ENCODE measurements around the gene FCN3. TPM values are rescaled to one million over a fixed set of nuclear protein-coding genes. Genes with fewer than 3 reads are reported as not detected.

FCN3 gene
- total RNA-seq, 1 donor from 2014 or later = not detected

- no peak for DNase-seq (ENCODE audit: low spot score)
- intact Hi-C loops (cut with micrococcal nuclease) = no loop called here
- no peaks in the 10 kb centered on the region for H3K9me3 Mint-ChIP-seq
- peaks cover 44% of the 10 kb centered on the region for H3K4me1 Mint-ChIP-seq (ENCODE audit: low read depth)
- no peak overlapping the region for H3K27ac Mint-ChIP-seq
- no peak overlapping the region for H3K4me3 Mint-ChIP-seq (ENCODE audit: low read depth)
- peaks cover 18% of the 10 kb centered on the region for H3K36me3 Mint-ChIP-seq (ENCODE audit: low read depth)
- no peaks in the 10 kb centered on the region for H3K27me3 Mint-ChIP-seq (ENCODE audit: low read depth)
Measured at GRCh38 chr1:27345272-27345671, 29.4 kb downstream of the FCN3 start.

DNA sequence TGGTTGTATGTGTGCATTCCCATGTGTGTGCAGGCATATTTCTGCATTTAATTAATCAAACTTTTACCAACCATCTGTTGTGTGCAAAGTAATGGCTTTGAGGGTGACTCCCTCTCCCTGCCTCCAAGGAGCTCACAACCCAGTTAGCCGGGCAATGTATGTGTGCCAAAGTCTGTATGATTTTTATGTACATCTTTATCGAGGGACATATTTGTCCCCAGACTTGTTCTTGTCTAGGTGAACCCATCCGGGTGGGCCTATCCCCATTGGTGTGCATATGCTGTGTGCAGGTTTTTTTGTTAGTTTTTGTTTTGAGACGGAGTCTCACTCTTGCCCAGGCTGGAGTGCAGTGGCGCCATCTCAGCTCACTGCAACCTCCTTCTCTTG lies 31.0 kb downstream of the FCN3 start:
- Mint-ChIP-seq H3K9me3 (no peaks in the 10 kb centered on the region), H3K36me3 (ENCODE audit: low read depth) (peaks cover 15% of the 10 kb centered on the region), H3K4me1 (ENCODE audit: low read depth) (peaks cover 50% of the 10 kb centered on the region), H3K27ac (peak overlapping the region; percentile 87), H3K4me3 (ENCODE audit: low read depth) (peak overlapping the region; percentile 84), H3K27me3 (ENCODE audit: low read depth) (no peaks in the 10 kb centered on the region)
- DNase-seq (ENCODE audit: low spot score) = no peak
- intact Hi-C loops (cut with micrococcal nuclease) = loop anchor here (1.0 to 2.0 kb wide), 2 partner anchors 14 to 21 kb away; no protein-coding TSS in a partner anchor

GRCh38 chr1:27342778-27343638 lies 31.6 kb downstream of the FCN3 start:
- Mint-ChIP-seq H3K27ac (peak overlapping the region; percentile 87), H3K4me1 (ENCODE audit: low read depth) (peaks cover 49% of the 10 kb centered on the region), H3K4me3 (ENCODE audit: low read depth) (peak overlapping the region; percentile 84), H3K36me3 (ENCODE audit: low read depth) (peaks cover 15% of the 10 kb centered on the region), H3K9me3 (no peaks in the 10 kb centered on the region), H3K27me3 (ENCODE audit: low read depth) (no peaks in the 10 kb centered on the region)
- intact Hi-C loops (cut with micrococcal nuclease) = loop anchor here (1.0 to 2.0 kb wide), 2 partner anchors 14 to 22 kb away; no protein-coding TSS in a partner anchor
- DNase-seq (ENCODE audit: low spot score) = peak; percentile 70

DNA sequence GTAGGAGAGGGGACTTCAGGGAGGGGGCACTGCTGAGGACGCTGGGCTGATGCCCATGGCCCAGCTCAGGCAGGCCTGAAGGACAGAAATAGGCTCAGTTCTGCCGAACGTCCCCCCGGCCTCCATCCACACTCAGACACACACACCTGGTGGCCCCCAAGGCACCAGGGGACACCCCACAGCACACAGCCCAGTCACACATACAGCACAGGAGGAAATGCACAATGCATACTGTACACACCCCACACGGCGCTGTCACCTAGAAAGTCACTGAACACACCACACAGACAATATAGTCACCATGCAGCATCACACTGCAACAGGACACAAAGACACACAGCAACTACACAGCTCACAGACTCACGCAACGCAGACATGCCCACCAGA lies 32.2 kb downstream of the FCN3 start:
- H3K4me3 Mint-ChIP-seq (ENCODE audit: low read depth) = peak overlapping the region; percentile 84
- no peak for DNase-seq (ENCODE audit: low spot score)
- H3K36me3 Mint-ChIP-seq (ENCODE audit: low read depth) = peaks cover 11% of the 10 kb centered on the region
- no peaks in the 10 kb centered on the region for H3K9me3 Mint-ChIP-seq
- peak overlapping the region; percentile 87 for H3K27ac Mint-ChIP-seq
- H3K4me1 Mint-ChIP-seq (ENCODE audit: low read depth) = peaks cover 45% of the 10 kb centered on the region
- no peaks in the 10 kb centered on the region for H3K27me3 Mint-ChIP-seq (ENCODE audit: low read depth)
- intact Hi-C loops (cut with micrococcal nuclease) = loop anchor here (2.0 kb wide), 1 partner anchor 22 kb away; no protein-coding TSS in a partner anchor

DNA sequence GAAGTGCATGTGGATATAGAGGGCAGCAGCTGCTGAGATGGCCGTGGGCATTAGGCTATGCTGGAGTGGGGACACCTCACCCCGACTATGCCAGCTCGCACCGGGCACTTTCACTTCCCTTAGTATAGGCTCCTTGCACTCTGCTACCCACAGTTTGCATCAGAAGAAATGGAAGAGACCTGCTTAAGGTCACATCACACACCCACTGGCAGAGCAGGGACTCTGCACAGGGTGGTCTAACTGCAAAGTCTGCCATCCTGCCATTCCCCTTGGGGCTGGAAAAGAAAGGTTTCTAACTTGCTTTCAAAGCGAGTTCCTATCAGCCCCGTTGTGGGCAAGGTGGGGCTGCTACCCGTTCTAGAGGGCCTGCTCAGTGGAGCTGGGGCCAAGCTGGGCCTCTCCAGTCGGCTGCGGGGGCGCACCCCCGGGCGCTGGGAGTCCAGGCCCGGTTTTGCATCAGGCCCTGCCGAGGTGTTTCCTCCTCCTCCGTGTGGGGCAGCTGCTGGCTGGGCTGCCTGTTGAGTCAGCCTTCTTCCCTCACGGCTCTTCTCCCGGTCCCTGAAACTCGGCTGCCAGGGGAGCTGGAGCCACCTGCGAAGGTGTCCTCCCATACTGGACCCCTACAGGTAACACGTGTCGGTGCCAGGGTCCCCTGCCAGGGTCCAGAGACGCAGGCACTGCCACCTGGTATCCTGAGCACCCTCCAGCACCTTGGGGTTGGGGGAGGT lies 32.9 kb downstream of the FCN3 start, which contains the start of gene SYTL1:
Gene SYTL1 (plus strand): TSS at position 498 of the 728 bp plus-strand sequence. CDS start 3,313 bp downstream, outside the sequence.
- intact Hi-C loops (cut with micrococcal nuclease) = loop anchor here (1.0 to 2.0 kb wide), 3 partner anchors 8 to 23 kb away; partner anchors contain the start of gene TMEM222
- Mint-ChIP-seq H3K4me3 (ENCODE audit: low read depth) (peak within 1 kb of the TSS; percentile 84), H3K36me3 (ENCODE audit: low read depth) (peaks cover 12% of the 10 kb centered on the region), H3K4me1 (ENCODE audit: low read depth) (peaks cover 45% of the 10 kb centered on the region), H3K27ac (peak within 1 kb of the TSS; percentile 87), H3K9me3 (no peaks in the 10 kb centered on the region), H3K27me3 (ENCODE audit: low read depth) (no peaks in the 10 kb centered on the region)
- peak; percentile 62 for DNase-seq (ENCODE audit: low spot score)

DNA sequence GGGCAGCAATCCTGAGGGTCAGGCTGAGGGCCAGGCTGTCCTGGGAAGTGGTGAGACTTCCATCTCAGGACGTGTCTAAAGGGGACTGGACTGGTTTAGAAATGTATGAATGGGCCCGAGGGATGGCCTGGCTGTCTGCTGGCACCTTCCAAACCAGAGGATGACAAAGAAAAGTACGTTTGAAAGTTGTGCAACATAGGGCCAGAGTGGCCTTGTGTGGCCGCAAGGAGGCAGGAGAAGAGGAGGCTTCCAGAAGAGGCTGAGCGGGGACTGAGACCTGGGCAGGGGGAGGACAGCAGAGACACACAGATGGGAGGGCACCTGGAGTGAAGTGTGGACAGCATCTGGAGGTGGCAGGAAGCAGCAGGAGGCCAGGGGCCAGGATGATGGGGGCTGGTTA lies 35.4 kb downstream of the FCN3 start:
- Mint-ChIP-seq H3K4me1 (ENCODE audit: low read depth) (peaks cover 40% of the 10 kb centered on the region), H3K27ac (peak overlapping the region; percentile 60), H3K4me3 (ENCODE audit: low read depth) (no peak overlapping the region), H3K9me3 (no peaks in the 10 kb centered on the region), H3K36me3 (ENCODE audit: low read depth) (peaks cover 20% of the 10 kb centered on the region), H3K27me3 (ENCODE audit: low read depth) (no peaks in the 10 kb centered on the region)
- intact Hi-C loops (cut with micrococcal nuclease) = no loop called here
- DNase-seq (ENCODE audit: low spot score) = no peak

GRCh38 chr1:27338751-27339150 lies 35.9 kb downstream of the FCN3 start:
- Mint-ChIP-seq H3K27me3 (ENCODE audit: low read depth) (no peaks in the 10 kb centered on the region), H3K36me3 (ENCODE audit: low read depth) (peaks cover 25% of the 10 kb centered on the region), H3K4me1 (ENCODE audit: low read depth) (peaks cover 38% of the 10 kb centered on the region), H3K27ac (peak overlapping the region; percentile 60), H3K9me3 (no peaks in the 10 kb centered on the region), H3K4me3 (ENCODE audit: low read depth) (no peak overlapping the region)
- no peak for DNase-seq (ENCODE audit: low spot score)
- intact Hi-C loops (cut with micrococcal nuclease) = no loop called here

DNA sequence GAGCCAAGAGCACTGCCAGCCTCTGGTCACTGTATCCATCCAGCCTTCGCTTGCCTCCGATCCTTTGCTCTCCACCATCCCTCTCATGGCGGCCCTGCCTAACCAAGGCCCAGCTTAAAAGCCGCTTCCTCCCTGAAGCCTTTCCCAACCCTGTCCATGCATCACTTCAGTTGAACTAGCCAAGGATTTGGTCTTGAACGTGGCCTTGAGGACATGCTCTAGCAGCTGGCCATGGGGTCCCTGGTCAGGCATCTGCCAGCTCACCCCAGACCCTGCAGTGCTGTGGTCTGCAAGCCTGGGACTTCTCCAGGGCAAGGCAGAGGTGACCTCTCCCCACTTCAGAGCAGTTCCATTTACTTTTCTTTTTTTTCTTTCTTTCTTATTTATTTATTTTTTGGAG lies 37.9 kb downstream of the FCN3 start:
- Mint-ChIP-seq H3K36me3 (ENCODE audit: low read depth) (peaks cover 39% of the 10 kb centered on the region), H3K27me3 (ENCODE audit: low read depth) (no peaks in the 10 kb centered on the region), H3K4me1 (ENCODE audit: low read depth) (peaks cover 19% of the 10 kb centered on the region), H3K27ac (no peak overlapping the region), H3K4me3 (ENCODE audit: low read depth) (no peak overlapping the region), H3K9me3 (no peaks in the 10 kb centered on the region)
- intact Hi-C loops (cut with micrococcal nuclease) = no loop called here
- DNase-seq (ENCODE audit: low spot score) = no peak

GRCh38 chr1:27335506-27336422 lies 38.9 kb downstream of the FCN3 start:
- Mint-ChIP-seq H3K27ac (no peak overlapping the region), H3K36me3 (ENCODE audit: low read depth) (peaks cover 47% of the 10 kb centered on the region), H3K9me3 (no peaks in the 10 kb centered on the region), H3K4me3 (ENCODE audit: low read depth) (no peak overlapping the region), H3K27me3 (ENCODE audit: low read depth) (no peaks in the 10 kb centered on the region), H3K4me1 (ENCODE audit: low read depth) (peaks cover 9% of the 10 kb centered on the region)
- no peak for DNase-seq (ENCODE audit: low spot score)
- intact Hi-C loops (cut with micrococcal nuclease) = no loop called here

GRCh38 chr1:27333717-27334279 lies 40.8 kb downstream of the FCN3 start:
- H3K9me3 Mint-ChIP-seq = no peaks in the 10 kb centered on the region
- H3K36me3 Mint-ChIP-seq (ENCODE audit: low read depth) = peaks cover 60% of the 10 kb centered on the region
- H3K4me1 Mint-ChIP-seq (ENCODE audit: low read depth) = peaks cover 4% of the 10 kb centered on the region
- intact Hi-C loops (cut with micrococcal nuclease) = loop anchor here (2.0 kb wide), 1 partner anchor 61 kb away; no protein-coding TSS in a partner anchor
- no peak overlapping the region for H3K4me3 Mint-ChIP-seq (ENCODE audit: low read depth)
- no peak overlapping the region for H3K27ac Mint-ChIP-seq
- H3K27me3 Mint-ChIP-seq (ENCODE audit: low read depth) = no peaks in the 10 kb centered on the region
- no peak for DNase-seq (ENCODE audit: low spot score)

GRCh38 chr1:27332536-27333281 lies 41.9 kb downstream of the FCN3 start:
- peaks cover 11% of the 10 kb centered on the region for H3K4me1 Mint-ChIP-seq (ENCODE audit: low read depth)

More at GRCh38 chr1:27332536-27333281, 41.9 kb downstream of the FCN3 start:
- H3K27ac Mint-ChIP-seq = no peak overlapping the region
- H3K36me3 Mint-ChIP-seq (ENCODE audit: low read depth) = peaks cover 68% of the 10 kb centered on the region
- DNase-seq (ENCODE audit: low spot score) = peak; percentile 35
- no peak overlapping the region for H3K4me3 Mint-ChIP-seq (ENCODE audit: low read depth)
- intact Hi-C loops (cut with micrococcal nuclease) = loop anchor here (2.0 kb wide), 1 partner anchor 62 kb away; no protein-coding TSS in a partner anchor
- no peaks in the 10 kb centered on the region for H3K9me3 Mint-ChIP-seq
- H3K27me3 Mint-ChIP-seq (ENCODE audit: low read depth) = no peaks in the 10 kb centered on the region
